Trophoblast cell (in vitro differentiated cells and primary cell): Measurements from ENCODE around the gene NIBAN1.

Experiments
- DNase-seq, 2 donors: peaks; one replicate each; pipeline ENCODE4 v3.0.0-alpha.2; 2016
- H2AFZ ChIP-seq: 2 replicates; pipeline ENCODE4 v1.6.1; 2013; ENCODE audit warnings: low read length, moderate library complexity, mild to moderate bottlenecking; ENCODE audit not compliant: insufficient read depth, poor library complexity
- H2AK5ac ChIP-seq: 2 replicates; pipeline ENCODE4 v1.6.1; 2013; ENCODE audit warnings: mild to moderate bottlenecking, low read length
- H2BK120ac ChIP-seq: 2 replicates; pipeline ENCODE4 v1.6.1; 2013; ENCODE audit warnings: low read length, mild to moderate bottlenecking, moderate library complexity; ENCODE audit not compliant: insufficient read depth, poor library complexity
- H2BK12ac ChIP-seq: 2 replicates; pipeline ENCODE4 v1.6.1; 2013; ENCODE audit warnings: mild to moderate bottlenecking, low read length, moderate library complexity
- H2BK5ac ChIP-seq: 2 replicates; pipeline ENCODE4 v1.6.1; 2013; ENCODE audit warnings: low read length, low read depth, moderate library complexity, mild to moderate bottlenecking; ENCODE audit not compliant: poor library complexity
- H3K14ac ChIP-seq: 2 replicates; pipeline ENCODE4 v1.6.1; 2013; ENCODE audit warnings: mild to moderate bottlenecking, low read length
- H3K18ac ChIP-seq: 2 replicates; pipeline ENCODE4 v1.6.1; 2013; ENCODE audit warnings: mild to moderate bottlenecking, low read length
- H3K23ac ChIP-seq: 2 replicates; pipeline ENCODE4 v1.6.1; 2013; ENCODE audit warnings: low read length
- H3K27ac ChIP-seq: 2 replicates; pipeline ENCODE4 v1.5.1; 2013; ENCODE audit warnings: low read depth, mild to moderate bottlenecking, inconsistent platforms, low read length, moderate library complexity
- H3K27me3 ChIP-seq: 2 replicates; pipeline ENCODE4 v1.6.1; 2013; ENCODE audit warnings: inconsistent platforms, mild to moderate bottlenecking, low read length, moderate library complexity; ENCODE audit not compliant: insufficient read depth
- H3K36me3 ChIP-seq, 2 experiments: 1 replicate in 1 of 2; 2 replicates in 1 of 2; pipeline ENCODE4 v1.6.1; 2013; ENCODE audit warnings: low read length in 2 of 2, mild to moderate bottlenecking in 2 of 2, moderate library complexity in 1 of 2; ENCODE audit not compliant: insufficient read depth in 2 of 2, control insufficient read depth in 1 of 2
- H3K4ac ChIP-seq: 2 replicates; pipeline ENCODE4 v1.6.1; 2013; ENCODE audit warnings: low read depth, mild to moderate bottlenecking, low read length, moderate library complexity
- H3K4me1 ChIP-seq, 2 experiments: 1 replicate in 1 of 2; 2 replicates in 1 of 2; pipeline ENCODE4 v1.6.1; 2013; ENCODE audit warnings: low read length in 2 of 2, mild to moderate bottlenecking in 2 of 2, moderate library complexity in 1 of 2; ENCODE audit not compliant: insufficient read depth in 2 of 2, control insufficient read depth in 1 of 2
- H3K4me2 ChIP-seq: 2 replicates; pipeline ENCODE4 v1.6.1; 2013; ENCODE audit warnings: inconsistent platforms, mild to moderate bottlenecking, low read length, moderate library complexity
- H3K4me3 ChIP-seq: 2 replicates; pipeline ENCODE4 v1.5.1; 2013; ENCODE audit warnings: mild to moderate bottlenecking, low read depth, low read length, inconsistent platforms
- H3K79me1 ChIP-seq: one replicate; pipeline ENCODE4 v1.6.1; 2013; ENCODE audit warnings: low read length
- H3K79me2 ChIP-seq: 2 replicates; pipeline ENCODE4 v1.6.1; 2013; ENCODE audit warnings: low read length, mild to moderate bottlenecking; ENCODE audit not compliant: control insufficient read depth, insufficient read depth, poor library complexity
- H3K9ac ChIP-seq: 2 replicates; pipeline ENCODE4 v1.6.1; 2013; ENCODE audit warnings: mild to moderate bottlenecking, low read length
- H3K9me3 ChIP-seq: 2 replicates; pipeline ENCODE4 v1.6.1; 2013; ENCODE audit warnings: low read depth, mild to moderate bottlenecking, control low read depth, inconsistent platforms, low read length; ENCODE audit not compliant: insufficient read depth
- H4K12ac ChIP-seq: 2 replicates; pipeline ENCODE4 v1.6.1; 2013; ENCODE audit warnings: low read depth, mild to moderate bottlenecking, low read length, moderate library complexity
- H4K8ac ChIP-seq: 2 replicates; pipeline ENCODE4 v1.6.1; 2013; ENCODE audit warnings: low read depth, mild to moderate bottlenecking, low read length, moderate library complexity
- H4K91ac ChIP-seq: one replicate; pipeline ENCODE4 v1.6.1; 2013; ENCODE audit warnings: low read depth, mild to moderate bottlenecking, low read length, moderate library complexity
- WGBS: extraction: QIAGEN DNeasy Blood & Tissue Kit; methylation state at CpG from one replicate; pipeline ENCODE4 v1.1.7; 2013; ENCODE audit warnings: missing lambda C conversion rate; ENCODE audit not compliant: insufficient read length, insufficient coverage; ENCODE audit errors: extremely low coverage; 5-methylcytosine and 5-hydroxymethylcytosine counted together

Gene NIBAN1

GRCh38 chr1:184966989-184967388, 7.3 kb downstream of the NIBAN1 start:
- H3K36me3 ChIP-seq: no peaks in the 10 kb centered on the region
- H3K9me3 ChIP-seq: no peaks in the 10 kb centered on the region
- H3K9ac ChIP-seq: no peak overlapping the region
- no peaks in the 10 kb centered on the region for H3K27me3 ChIP-seq
- H3K23ac ChIP-seq: no peak overlapping the region
- no peak overlapping the region for H4K12ac ChIP-seq
- H4K8ac ChIP-seq: no peak overlapping the region
- no peak overlapping the region for H4K91ac ChIP-seq
- no peak for DNase-seq
- no peak overlapping the region for H3K4me2 ChIP-seq
- no peak overlapping the region for H3K18ac ChIP-seq
- no peak overlapping the region for H2BK12ac ChIP-seq
- H3K27ac ChIP-seq: no peak overlapping the region
- H3K4ac ChIP-seq: no peak overlapping the region
- no peak overlapping the region for H2BK5ac ChIP-seq
- H2AFZ ChIP-seq: no peak overlapping the region
- no peak overlapping the region for H2BK120ac ChIP-seq
- peaks cover 2% of the 10 kb centered on the region for H3K79me2 ChIP-seq
- whole genome bisulfite sequencing: no CpG with 5 or more reads among the region's 2 CpGs
- H3K14ac ChIP-seq: no peak overlapping the region
- H3K4me3 ChIP-seq: no peak overlapping the region
- H3K4me1 ChIP-seq: peaks cover 0 to 5% of the 10 kb centered on the region in 2 experiments
- no peak overlapping the region for H2AK5ac ChIP-seq
- H3K79me1 ChIP-seq: no peaks in the 10 kb centered on the region

DNA sequence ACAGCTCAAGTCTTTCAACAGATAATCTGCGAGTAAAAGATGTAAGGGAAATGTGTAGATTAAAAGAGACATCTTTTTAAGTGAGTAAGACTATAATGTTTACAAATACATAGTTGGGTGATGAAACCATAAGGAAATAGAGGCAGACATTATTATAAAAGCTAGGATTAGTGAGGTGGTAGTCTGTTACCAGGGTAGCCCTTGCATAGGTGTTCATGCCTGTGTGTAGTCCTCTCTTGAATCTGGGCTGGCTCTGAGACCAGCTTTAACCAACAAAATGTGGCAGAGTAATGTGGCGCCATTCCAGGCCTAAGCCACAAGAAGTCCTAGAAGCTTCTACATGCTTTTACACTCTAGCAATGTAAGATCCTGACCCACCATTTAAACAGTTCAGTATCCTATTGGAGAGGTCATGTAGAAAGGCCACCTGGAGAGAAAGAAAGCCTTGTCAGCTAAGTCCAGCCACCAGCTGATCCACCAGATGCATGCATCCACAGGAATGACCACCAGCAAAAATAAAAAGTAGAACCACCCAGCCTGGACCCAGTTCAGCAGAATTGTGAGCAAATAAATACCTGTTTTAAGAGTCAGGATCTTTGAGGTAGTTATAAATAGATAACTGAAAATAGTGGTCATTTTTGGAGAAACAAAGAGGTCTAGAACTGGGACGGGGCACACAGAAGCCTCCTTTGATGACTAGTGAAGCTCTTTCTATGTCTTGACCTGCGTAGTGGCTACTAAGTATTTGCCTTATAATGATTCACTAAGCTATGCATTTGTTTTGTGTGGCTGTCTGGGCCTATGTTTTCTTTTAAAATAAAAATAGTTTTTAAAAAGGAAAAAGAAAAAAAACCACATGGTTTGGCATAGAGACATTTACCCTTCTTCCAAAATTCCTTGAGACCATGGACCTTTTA, 8.1 kb downstream of the NIBAN1 start:
- Histone ChIP-seq H3K4me2 (no peak overlapping the region), H3K4me1 (peaks cover 0 to 2% of the 10 kb centered on the region in 2 experiments), H2BK120ac (no peak overlapping the region), H2BK5ac (no peak overlapping the region), H2AK5ac (no peak overlapping the region), H4K12ac (no peak overlapping the region), H3K79me1 (no peaks in the 10 kb centered on the region), H4K8ac (no peak overlapping the region), H2BK12ac (no peak overlapping the region), H3K4ac (no peak overlapping the region), H3K14ac (no peak overlapping the region), H4K91ac (no peak overlapping the region), H3K18ac (no peak overlapping the region), H3K27ac (no peak overlapping the region), H3K23ac (no peak overlapping the region), H3K27me3 (no peaks in the 10 kb centered on the region), H2AFZ (no peak overlapping the region), H3K79me2 (peaks cover 2% of the 10 kb centered on the region), H3K9ac (no peak overlapping the region), H3K4me3 (no peak overlapping the region), H3K9me3 (no peaks in the 10 kb centered on the region), H3K36me3 (no peaks in the 10 kb centered on the region)
- no CpG with 5 or more reads among the region's 4 CpGs for WGBS
- DNase-seq: no peak

- Histone ChIP-seq H2BK5ac (no peak overlapping the region), H2BK120ac (no peak overlapping the region), H3K18ac (no peak overlapping the region), H3K23ac (no peak overlapping the region), H3K4ac (no peak overlapping the region), H3K79me2 (peaks cover 2% of the 10 kb centered on the region), H3K4me2 (no peak overlapping the region), H3K9me3 (no peaks in the 10 kb centered on the region), H3K9ac (no peak overlapping the region), H2AFZ (no peak overlapping the region), H3K4me1 (no peaks in the 10 kb centered on the region), H4K8ac (no peak overlapping the region), H3K36me3 (no peaks in the 10 kb centered on the region), H3K79me1 (no peaks in the 10 kb centered on the region), H3K27me3 (no peaks in the 10 kb centered on the region), H4K91ac (no peak overlapping the region), H2BK12ac (no peak overlapping the region), H4K12ac (no peak overlapping the region), H3K14ac (no peak overlapping the region), H3K4me3 (no peak overlapping the region), H2AK5ac (no peak overlapping the region), H3K27ac (no peak overlapping the region)
- WGBS: no CpG with 5 or more reads among the region's 8 CpGs
- DNase-seq: no peak
Measured at GRCh38 chr1:184965439-184965838, 8.9 kb downstream of the NIBAN1 start.

- no peak overlapping the region for H3K4me3 ChIP-seq
- no peak overlapping the region for H2BK12ac ChIP-seq
- no peak overlapping the region for H2BK5ac ChIP-seq
- H3K23ac ChIP-seq: no peak overlapping the region
- H3K4ac ChIP-seq: no peak overlapping the region
- H2BK120ac ChIP-seq: no peak overlapping the region
- no peak overlapping the region for H2AFZ ChIP-seq
- H4K8ac ChIP-seq: no peak overlapping the region
- no peak overlapping the region for H3K18ac ChIP-seq
- H4K12ac ChIP-seq: no peak overlapping the region
- no peaks in the 10 kb centered on the region for H3K27me3 ChIP-seq
- no peak overlapping the region for H2AK5ac ChIP-seq
- no peak overlapping the region for H3K14ac ChIP-seq
- H3K36me3 ChIP-seq: no peaks in the 10 kb centered on the region
- no CpG with 5 or more reads among the region's 1 CpG for WGBS
- H3K9me3 ChIP-seq: no peaks in the 10 kb centered on the region
- H3K9ac ChIP-seq: no peak overlapping the region
- peaks cover 6% of the 10 kb centered on the region for H3K79me1 ChIP-seq
- no peak for DNase-seq
- H4K91ac ChIP-seq: no peak overlapping the region
- H3K79me2 ChIP-seq: no peaks in the 10 kb centered on the region
- no peak overlapping the region for H3K27ac ChIP-seq
- no peak overlapping the region for H3K4me2 ChIP-seq
- peaks cover 2 to 3% of the 10 kb centered on the region in 2 experiments for H3K4me1 ChIP-seq
Measured at GRCh38 chr1:184959626-184960025, 14.7 kb downstream of the NIBAN1 start.
